OCI-LY3 (cell line): ENCODE results near the gene PIK3R5.

Experiments
- EZH2phosphoT487 ChIP-seq: fragments of 200-600 bp; shearing (Covaris generic); IDR thresholded peaks from 2 replicates; pipeline ENCODE4 v1.6.1; 2018; ENCODE audit warnings: antibody characterized with exemption, mixed run types, low read depth
- TF ChIP-seq, protein P1 (sequence below): fragments of 200-600, 300-600 bp; sonication (generic); IDR thresholded peaks from 2 replicates; pipeline ENCODE4 v1.5.1; 2014; ENCODE audit warnings: antibody characterized with exemption, low read length, low read depth

DNA sequence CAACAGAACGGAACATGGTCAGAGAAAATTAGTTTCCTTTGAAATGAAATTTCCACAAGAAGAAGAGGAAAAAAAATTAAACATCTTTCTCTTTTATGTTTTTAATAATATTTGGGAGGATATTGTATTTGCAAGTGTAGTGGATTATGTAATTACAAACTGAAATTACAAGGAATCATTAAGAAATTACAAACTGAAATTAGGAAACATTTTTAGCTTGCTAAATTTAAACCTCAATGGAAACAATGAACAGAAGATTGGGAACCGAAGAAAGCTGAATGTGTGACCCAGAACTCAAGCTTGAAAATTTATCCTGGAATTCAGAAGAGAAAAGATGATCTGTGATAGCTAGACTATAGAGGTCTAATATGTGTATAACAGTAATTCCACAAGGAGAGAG, 4.4 kb upstream of the PIK3R5 start:
- no peak for TF ChIP-seq EZH2phosphoT487
- TF ChIP-seq, protein P1, sequence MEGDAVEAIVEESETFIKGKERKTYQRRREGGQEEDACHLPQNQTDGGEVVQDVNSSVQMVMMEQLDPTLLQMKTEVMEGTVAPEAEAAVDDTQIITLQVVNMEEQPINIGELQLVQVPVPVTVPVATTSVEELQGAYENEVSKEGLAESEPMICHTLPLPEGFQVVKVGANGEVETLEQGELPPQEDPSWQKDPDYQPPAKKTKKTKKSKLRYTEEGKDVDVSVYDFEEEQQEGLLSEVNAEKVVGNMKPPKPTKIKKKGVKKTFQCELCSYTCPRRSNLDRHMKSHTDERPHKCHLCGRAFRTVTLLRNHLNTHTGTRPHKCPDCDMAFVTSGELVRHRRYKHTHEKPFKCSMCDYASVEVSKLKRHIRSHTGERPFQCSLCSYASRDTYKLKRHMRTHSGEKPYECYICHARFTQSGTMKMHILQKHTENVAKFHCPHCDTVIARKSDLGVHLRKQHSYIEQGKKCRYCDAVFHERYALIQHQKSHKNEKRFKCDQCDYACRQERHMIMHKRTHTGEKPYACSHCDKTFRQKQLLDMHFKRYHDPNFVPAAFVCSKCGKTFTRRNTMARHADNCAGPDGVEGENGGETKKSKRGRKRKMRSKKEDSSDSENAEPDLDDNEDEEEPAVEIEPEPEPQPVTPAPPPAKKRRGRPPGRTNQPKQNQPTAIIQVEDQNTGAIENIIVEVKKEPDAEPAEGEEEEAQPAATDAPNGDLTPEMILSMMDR, result no peak
